Spleen (tissue), 11 donors: ENCODE results near the gene STXBP5L. TPM values are rescaled to one million over a fixed set of nuclear protein-coding genes. Genes with fewer than 3 reads are reported as not detected.

Source experiments
- DNase-seq: peaks from one replicate; pipeline ENCODE4 v3.0.0-alpha.2; 2020
- H3K27ac ChIP-seq, 8 donors: fragments of 200-600 bp; sonication (generic) in 7 of 8; 1 replicate in 4 of 8; 2 replicates in 4 of 8; pipeline versions ENCODE4 v1.5.0 to v1.8.0; 2016 to 2021; ENCODE audit warnings: inconsistent platforms in 4 of 8, mild to moderate bottlenecking in 4 of 8, moderate library complexity in 1 of 8
- H3K27me3 ChIP-seq, 7 donors: fragments of 200-600 bp; sonication (generic) in 6 of 7; replicated peaks in 1 of 7; 1 replicate in 4 of 7; 2 replicates in 3 of 7; pipeline versions ENCODE4 v1.5.0 to v1.8.0; 2016 to 2021; ENCODE audit warnings: inconsistent platforms in 3 of 7, mild to moderate bottlenecking in 1 of 7
- H3K36me3 ChIP-seq, 6 donors: fragments of 200-600 bp; sonication (generic) in 5 of 6; 1 replicate in 4 of 6; 2 replicates in 2 of 6; pipeline versions ENCODE4 v1.5.0 to v1.8.0; 2016 to 2021; ENCODE audit warnings: inconsistent platforms in 2 of 6
- H3K4me1 ChIP-seq, 6 donors: fragments of 200-600 bp; sonication (generic) in 5 of 6; 1 replicate in 3 of 6; 2 replicates in 3 of 6; pipeline versions ENCODE4 v1.5.0 to v1.8.0; 2016 to 2021; ENCODE audit warnings: inconsistent platforms in 3 of 6
- H3K4me3 ChIP-seq, 8 donors: fragments of 200-600 bp; sonication (generic) in 7 of 8; 1 replicate in 4 of 8; 2 replicates in 4 of 8; pipeline versions ENCODE4 v1.5.0 to v1.8.0; 2016 to 2021; ENCODE audit warnings: inconsistent platforms in 4 of 8, mild to moderate bottlenecking in 4 of 8, moderate library complexity in 2 of 8
- H3K9me3 ChIP-seq, 8 donors: fragments of 200-600 bp; sonication (generic) in 7 of 8; 1 replicate in 4 of 8; 2 replicates in 4 of 8; pipeline versions ENCODE4 v1.5.0 to v1.8.0; 2016 to 2021; ENCODE audit warnings: inconsistent platforms in 4 of 8
- CTCF ChIP-seq, 11 experiments: fragments of 200-600 bp in 7 of 11; fragments of 450-650 bp in 4 of 11; sonication (generic) in 4 of 11; IDR thresholded peaks in 8 of 11; conservative IDR thresholded peaks in 3 of 11; 1 replicate in 7 of 11; 2 replicates in 4 of 11; pipeline versions ENCODE4 v1.4.0 to v1.8.0; 2016 to 2021; ENCODE audit warnings: antibody characterized with exemption in 11 of 11, inconsistent platforms in 4 of 11, mild to moderate bottlenecking in 1 of 11
- POLR2A ChIP-seq, 3 donors: fragments of 450-650 bp; IDR thresholded peaks; one replicate each; pipeline ENCODE4 v1.5.1; 2017; ENCODE audit warnings: antibody characterized with exemption in 3 of 3, mild to moderate bottlenecking in 1 of 3
- POLR2AphosphoS5 ChIP-seq, 3 donors: sonication (generic); formaldehyde crosslinking; IDR thresholded peaks; one replicate each; pipeline ENCODE4 v1.5.1; 2017; ENCODE audit warnings: antibody characterized with exemption in 3 of 3
- WGBS, 5 donors: extraction: QIAGEN DNeasy Blood & Tissue Kit in 3 of 5; methylation state at CpG; one replicate each; pipeline versions ENCODE4 v1.1.5 to v1.1.7; 2013 to 2018; 5-methylcytosine and 5-hydroxymethylcytosine counted together
- intact Hi-C: fragments of 100-400 bp; cut with DNase I; formaldehyde crosslinking; loops from one replicate; pipeline ENCODE4 v1.15.0; 2023; ENCODE audit warnings: low total_unique reads
- polyA plus RNA-seq, 3 donors: library from polyadenylated mRNA; stranded (reverse); fragments of 200-250 nt; gene quantifications; one replicate each; pipeline ENCODE4 v1.2.1, GENCODE V29; 2013
- total RNA-seq, 7 donors: library from RNA; depleted of rRNA in 3 of 7; stranded (reverse); fragments of >200 nt in 3 of 7; fragmentation: NEBNext Ultra II Directional in 4 of 7; extraction: Animal tissue kit (Norgen Biotek cat#: 25700) in 4 of 7; gene quantifications; one replicate each; pipeline versions ENCODE4 v1.1.0 to v1.2.1, GENCODE V29; 2016 to 2021
- donor health status: healthy with polysubstance abuse.
- donor health status: DM: no; HTN: no; CAD: no; lungs with moderate emphysema.
- donor health status: DM: no; HTN: no; CAD: no.
- donor health status: Bipolar disorder and iron deficiency.
- donor health status: healthy.
- donor health status: DM: no; HTN: no; CAD: no.
- donor health status: DM: yes; HTN: yes; CAD: no.

The STXBP5L gene
- total and polyA plus RNA-seq, 10 donors, result 0.32 to 0.34 TPM; not detected in 8

- no peak overlapping the region for H3K4me3 ChIP-seq
- H3K36me3 ChIP-seq, result no peaks in the 10 kb centered on the region
- no peak for DNase-seq
- peaks cover 0 to 13% (median 0%) of the 10 kb centered on the region in 8 donors for H3K9me3 ChIP-seq
- intact Hi-C loops, result no loop called here
- TF ChIP-seq CTCF (IDR thresholded peaks at IDR 0.05 in 8 of 11, conservative IDR thresholded peaks at IDR 0.05 in 3 of 11), result no peak
- no peak for TF ChIP-seq POLR2AphosphoS5 (IDR thresholded peaks at IDR 0.05)
- no peak for TF ChIP-seq POLR2A (IDR thresholded peaks at IDR 0.05)
- H3K27me3 ChIP-seq, result peaks cover 0 to 28% (median 9%) of the 10 kb centered on the region in 7 donors
- no peak overlapping the region for H3K27ac ChIP-seq
- 80 to 91% (median 87%) methylated on average over 4 of the region's 4 CpGs for WGBS, 5 donors
- H3K4me1 ChIP-seq, result peaks cover 0 to 7% (median 5%) of the 10 kb centered on the region in 6 donors
Measured at GRCh38 chr3:120903221-120903620, 4.8 kb upstream of the STXBP5L start.

GRCh38 chr3:120907659-120908029, 361 bp upstream of the STXBP5L start:
- no peak for DNase-seq
- H3K9me3 ChIP-seq, result peaks cover 0 to 1% (median 0%) of the 10 kb centered on the region in 8 donors
- no peaks in the 10 kb centered on the region for H3K36me3 ChIP-seq
- WGBS, 5 donors, result 11 to 19% (median 14%) methylated on average over 11 of the region's 11 CpGs
- H3K27me3 ChIP-seq, result peaks cover 2 to 73% (median 47%) of the 10 kb centered on the region in 7 donors
- H3K4me3 ChIP-seq, result peak overlapping the region in 5 of 8 donors; percentile 22 to 61 (median 33)
- intact Hi-C loops, result no loop called here
- no peak overlapping the region for H3K27ac ChIP-seq
- TF ChIP-seq POLR2A (IDR thresholded peaks at IDR 0.05) (no peak), CTCF (IDR thresholded peaks at IDR 0.05 in 8 of 11, conservative IDR thresholded peaks at IDR 0.05 in 3 of 11) (no peak), POLR2AphosphoS5 (IDR thresholded peaks at IDR 0.05) (no peak)
- H3K4me1 ChIP-seq, result peaks cover 12 to 23% (median 19%) of the 10 kb centered on the region in 6 donors

- no peak overlapping the region for H3K27ac ChIP-seq
- peaks cover 12 to 23% (median 19%) of the 10 kb centered on the region in 6 donors for H3K4me1 ChIP-seq
- peak overlapping the region in 7 of 8 donors; percentile 21 to 61 (median 31) for H3K4me3 ChIP-seq
- intact Hi-C loops, result no loop called here
- no peaks in the 10 kb centered on the region for H3K9me3 ChIP-seq
- DNase-seq, result no peak
- 1 to 2% (median 2%) methylated on average over 23 to 26 of the region's 26 CpGs for WGBS, 5 donors
- H3K27me3 ChIP-seq, result peaks cover 2 to 79% (median 53%) of the 10 kb centered on the region in 7 donors
- no peaks in the 10 kb centered on the region for H3K36me3 ChIP-seq
- TF ChIP-seq CTCF (IDR thresholded peaks at IDR 0.05 in 8 of 11, conservative IDR thresholded peaks at IDR 0.05 in 3 of 11), result no peak
- no peak for TF ChIP-seq POLR2AphosphoS5 (IDR thresholded peaks at IDR 0.05)
- no peak for TF ChIP-seq POLR2A (IDR thresholded peaks at IDR 0.05)
Measured at GRCh38 chr3:120908795-120909601, 993 bp downstream of the STXBP5L start.

GRCh38 chr3:120909602-120909878, 1.5 kb downstream of the STXBP5L start:
- Histone ChIP-seq H3K9me3 (no peaks in the 10 kb centered on the region), H3K4me1 (peaks cover 12 to 23% (median 19%) of the 10 kb centered on the region in 6 donors), H3K27me3 (peaks cover 2 to 84% (median 53%) of the 10 kb centered on the region in 7 donors), H3K4me3 (peak overlapping the region in 1 of 8 donors; percentile 61), H3K36me3 (no peaks in the 10 kb centered on the region), H3K27ac (no peak overlapping the region)
- intact Hi-C loops, result no loop called here
- 1 to 12% (median 4%) methylated on average over 4 of the region's 4 CpGs for WGBS, 5 donors
- no peak for TF ChIP-seq POLR2A (IDR thresholded peaks at IDR 0.05)
- TF ChIP-seq CTCF (IDR thresholded peaks at IDR 0.05 in 8 of 11, conservative IDR thresholded peaks at IDR 0.05 in 3 of 11), result no peak
- no peak for TF ChIP-seq POLR2AphosphoS5 (IDR thresholded peaks at IDR 0.05)
- DNase-seq, result no peak
